SH-SY5Y (cell line): ENCODE data around the gene DGKQ.

Source experiments
- GATA2 ChIP-seq: IDR thresholded peaks from 2 replicates; pipeline ENCODE4 v1.6.1; 2011; ENCODE audit warnings: mild to moderate bottlenecking, low read depth, low read length
- GATA3 ChIP-seq: IDR thresholded peaks from 2 replicates; pipeline ENCODE4 v1.6.1; 2011; ENCODE audit warnings: low read depth, mild to moderate bottlenecking, low read length, moderate library complexity

GRCh38 chr4:924107-925096 lies 49.0 kb downstream of the DGKQ start:
- no peak for TF ChIP-seq GATA2
- no peak for TF ChIP-seq GATA3
